GF-D8 (cell line): Measurements from ENCODE around the gene CCDC83.

Experiments used
- DNase-seq: peaks from one replicate; lab custom pipeline; 2025; lab: John Stamatoyannopoulos, UW

The CCDC83 gene

DNA sequence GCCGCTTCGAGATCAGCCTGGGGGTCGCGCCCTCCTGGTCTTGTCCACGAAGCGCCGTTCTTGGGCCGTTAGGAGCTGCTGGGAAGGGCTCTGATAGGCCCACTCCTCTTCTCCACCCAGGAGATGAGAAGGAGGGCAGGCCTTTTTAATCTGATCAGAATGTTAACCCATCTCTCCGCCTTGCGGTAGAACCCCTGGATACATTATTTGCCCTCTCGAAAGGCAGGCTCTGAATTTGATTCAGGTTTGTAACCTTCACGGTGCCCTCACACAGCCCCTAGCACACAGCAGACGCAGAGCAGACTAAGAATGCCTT is at the start of gene CCDC83:
Gene CCDC83 (plus strand): TSS at position 43 of the 316 bp plus-strand sequence. CDS start 9,741 bp downstream, outside the sequence.
- no peak for DNase-seq

- no peak for DNase-seq
Measured at GRCh38 chr11:85805387-85805786, 49.8 kb upstream of the CCDC83 start.

DNA sequence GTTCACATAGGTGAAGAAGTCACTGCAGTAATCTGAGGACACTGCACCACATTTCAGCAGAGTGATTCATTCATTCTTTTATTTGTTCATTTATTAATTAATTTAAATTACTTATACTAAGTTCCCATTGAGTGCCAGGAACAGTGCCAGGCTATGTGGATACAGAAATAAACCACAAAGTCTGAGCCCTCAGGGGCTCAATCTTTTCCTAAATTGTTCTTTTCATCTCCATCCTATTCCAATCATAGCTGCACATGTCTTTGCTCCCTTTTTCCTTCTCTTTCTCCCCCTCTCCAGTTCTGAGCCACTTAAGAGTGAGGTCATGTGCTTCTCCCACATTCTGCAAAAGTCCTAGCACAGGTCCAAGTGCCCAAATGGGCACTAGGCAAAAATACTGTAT is 49.2 kb upstream of the CCDC83 start:
- DNase-seq = no peak

DNA sequence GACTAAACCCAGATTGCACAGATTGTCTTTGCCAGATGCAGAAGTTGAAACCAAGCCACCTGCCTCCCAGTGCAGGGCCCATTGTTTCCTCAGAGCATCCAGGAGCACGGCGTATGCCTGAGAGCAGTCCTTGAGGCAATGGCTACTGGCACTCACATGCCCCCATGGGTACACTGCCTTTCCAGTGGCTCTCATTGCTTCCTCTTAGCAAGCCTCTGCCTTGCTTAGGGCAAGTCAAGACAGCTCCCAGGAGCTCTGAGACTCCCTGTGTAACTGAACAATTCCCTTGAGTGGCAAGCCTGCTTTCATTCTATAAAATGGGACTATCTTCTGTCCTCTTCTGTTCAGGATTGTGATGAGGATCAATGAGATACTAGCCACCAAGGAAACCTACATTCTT is 48.3 kb upstream of the CCDC83 start:
- DNase-seq = no peak

DNA sequence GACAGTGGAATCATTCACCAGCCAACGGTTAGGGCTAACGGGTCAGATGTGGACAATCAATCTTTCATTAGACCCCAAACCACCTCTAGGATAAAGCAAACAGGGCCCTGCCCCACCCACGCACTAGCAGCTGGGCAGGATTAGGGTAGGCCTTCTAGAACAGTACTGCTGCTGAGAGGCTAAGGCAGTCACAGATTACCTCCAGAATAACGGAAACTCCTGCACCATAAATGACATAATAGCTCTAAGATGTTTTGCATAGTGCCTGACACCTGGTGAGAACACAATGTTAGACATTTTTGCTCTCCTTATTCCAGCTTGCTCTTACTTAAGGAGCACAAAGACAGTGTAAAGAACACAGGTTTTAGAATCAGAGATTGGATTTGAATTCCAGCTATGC is 46.0 kb upstream of the CCDC83 start:
- no peak for DNase-seq

- DNase-seq = no peak
Measured at GRCh38 chr11:85809863-85810262, 45.3 kb upstream of the CCDC83 start.

DNA sequence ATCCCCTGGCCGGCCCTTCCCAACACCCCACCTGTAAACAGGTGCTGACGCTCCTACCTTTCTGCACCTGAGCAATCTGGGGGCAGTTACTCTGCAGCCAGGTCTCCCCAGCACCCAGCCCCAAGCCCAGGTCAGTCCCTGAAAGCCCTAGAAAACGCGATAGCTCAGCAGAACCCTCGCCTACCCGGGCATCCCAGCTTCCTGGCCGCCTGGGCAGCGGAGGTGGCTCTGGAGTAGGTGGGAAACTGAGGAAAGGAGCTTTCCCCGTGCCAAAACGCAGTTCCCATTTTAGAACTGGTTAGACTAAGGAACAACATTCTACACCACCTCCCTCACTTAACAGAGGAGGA is 44.7 kb upstream of the CCDC83 start:
- DNase-seq = no peak

DNA sequence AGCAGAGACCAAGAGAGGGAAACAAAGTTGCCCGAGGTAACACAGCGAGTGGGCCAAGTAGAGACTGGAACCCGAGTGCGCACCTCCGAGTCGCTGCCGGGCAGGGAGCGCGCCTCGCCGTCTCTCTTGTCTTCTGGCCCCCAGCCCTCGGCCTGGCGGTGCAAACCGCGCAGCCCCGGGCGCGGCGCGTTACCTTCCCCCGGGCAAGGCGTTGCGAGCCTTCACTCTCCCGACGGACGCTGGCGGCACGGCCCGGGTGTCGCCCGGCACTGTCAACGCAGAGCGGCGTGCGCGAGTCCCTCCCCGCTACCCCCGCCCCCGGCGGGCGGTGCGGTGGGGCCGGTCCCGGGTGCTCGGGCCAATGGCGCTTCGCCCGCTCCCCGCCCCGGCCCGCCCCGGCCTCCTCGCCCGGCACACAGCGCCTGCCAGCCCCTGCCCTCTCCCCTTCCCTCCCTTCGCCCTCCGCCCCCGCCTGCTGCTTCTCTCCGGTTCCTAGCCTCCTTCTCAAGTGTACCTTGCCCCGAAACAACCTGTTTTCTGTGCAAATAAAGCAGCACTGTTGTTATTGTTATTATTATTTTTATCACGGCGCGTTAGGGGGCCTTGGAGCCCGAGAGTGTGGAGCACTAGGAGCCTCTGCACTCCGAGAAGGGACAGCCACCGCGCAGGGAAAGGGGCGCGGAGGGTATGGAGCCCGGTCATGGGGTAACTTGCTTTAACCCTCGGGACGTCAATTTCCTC is 44.1 kb upstream of the CCDC83 start, which contains the start of gene SYTL2:
Gene SYTL2 (minus strand): TSS at position 271 of the 741 bp plus-strand sequence. CDS start 53,416 bp downstream, outside the sequence.
- DNase-seq = no peak

DNA sequence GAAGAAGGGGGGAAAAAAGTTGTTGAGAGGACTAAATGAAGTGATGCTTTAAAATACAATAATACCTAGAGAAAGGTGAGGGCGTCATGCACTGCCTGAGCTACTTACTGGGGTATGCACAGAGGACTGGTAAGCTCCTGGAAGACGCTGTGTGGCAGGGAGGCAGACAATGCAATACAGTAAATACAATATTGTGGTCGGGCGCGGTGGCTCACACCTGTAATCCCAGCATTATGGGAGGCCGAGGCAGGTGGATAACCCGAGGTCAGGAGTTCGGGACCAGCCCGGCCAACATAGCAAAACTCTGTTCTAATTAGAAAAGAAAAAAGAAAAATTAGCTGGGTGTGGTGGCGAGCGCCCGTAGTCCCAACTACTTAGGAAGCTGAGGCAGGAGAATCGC is 43.6 kb upstream of the CCDC83 start:
- no peak for DNase-seq

- DNase-seq = no peak
Measured at GRCh38 chr11:85813721-85814120, 41.5 kb upstream of the CCDC83 start.

DNA sequence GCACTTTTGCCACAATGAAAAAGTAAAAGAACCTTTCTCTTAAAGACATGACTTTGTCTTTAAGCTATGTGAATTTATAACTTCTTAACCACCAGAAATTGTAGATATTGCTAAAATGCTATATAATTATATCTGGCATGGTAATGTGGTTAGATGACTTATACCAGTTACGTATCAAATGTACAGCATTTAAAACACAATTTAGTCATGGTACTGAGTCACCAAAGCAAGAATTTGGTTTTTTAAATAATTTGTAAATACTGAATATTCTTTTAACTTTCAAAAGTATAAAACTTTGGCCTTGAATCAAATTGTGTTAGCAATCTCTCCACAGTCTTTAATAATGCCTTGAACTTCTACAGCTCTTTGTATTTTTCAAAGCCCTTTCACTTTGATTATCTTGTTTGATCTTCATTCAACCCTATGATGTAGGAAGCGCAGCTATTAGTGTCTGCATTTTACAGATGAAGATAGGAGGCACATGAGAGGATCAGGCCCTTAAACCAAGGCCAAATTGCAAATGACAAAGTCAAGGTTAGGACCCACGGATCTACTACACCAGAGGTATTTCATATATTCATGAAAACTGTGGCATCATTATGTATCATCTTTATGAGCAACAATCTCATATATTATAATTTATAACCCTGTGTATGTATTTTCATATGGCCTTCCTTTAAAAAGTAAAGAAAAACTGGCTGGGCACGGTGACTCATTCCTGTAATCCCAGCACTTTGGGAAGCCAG is 39.8 kb upstream of the CCDC83 start:
- DNase-seq = no peak

DNA sequence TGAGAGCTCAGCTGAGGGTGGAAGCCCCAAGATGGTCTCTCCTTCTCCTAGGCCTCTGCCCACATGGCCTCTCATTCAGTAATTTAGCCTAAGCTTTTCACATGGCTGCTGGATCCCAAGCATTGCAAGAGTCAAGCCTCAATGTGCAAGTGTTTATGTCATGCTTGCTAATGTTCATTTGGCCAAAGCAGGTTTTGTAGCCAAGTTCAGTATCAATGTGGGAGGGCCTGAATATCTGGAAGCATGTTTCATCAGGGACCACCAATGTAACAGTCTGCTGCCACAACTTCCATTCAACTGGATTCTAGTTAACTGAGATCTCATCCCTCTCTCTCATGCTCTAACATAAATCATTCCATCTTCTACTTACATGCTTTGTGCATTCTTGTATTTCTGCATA is 35.7 kb upstream of the CCDC83 start:
- no peak for DNase-seq

DNA sequence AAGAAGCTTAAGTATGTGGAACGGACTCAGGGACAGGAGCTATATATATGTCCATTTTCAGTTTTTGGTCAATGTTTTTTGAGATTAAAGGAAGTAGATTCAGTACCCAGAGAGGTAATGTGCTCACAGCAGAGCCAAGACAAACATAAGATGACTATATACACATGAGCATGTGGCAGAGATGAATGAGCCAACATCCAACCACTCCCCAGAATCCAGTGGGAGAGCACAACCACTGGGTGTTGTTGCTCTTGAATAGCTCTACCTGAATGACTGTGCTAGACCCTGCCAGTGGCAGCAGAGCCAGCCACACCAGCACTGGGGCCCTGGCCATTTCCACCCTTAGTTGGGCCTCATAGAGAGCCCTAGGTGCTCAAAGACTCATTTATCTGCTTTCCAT is 33.5 kb upstream of the CCDC83 start:
- no peak for DNase-seq

- DNase-seq = no peak
Measured at GRCh38 chr11:85822814-85823213, 32.4 kb upstream of the CCDC83 start.

DNA sequence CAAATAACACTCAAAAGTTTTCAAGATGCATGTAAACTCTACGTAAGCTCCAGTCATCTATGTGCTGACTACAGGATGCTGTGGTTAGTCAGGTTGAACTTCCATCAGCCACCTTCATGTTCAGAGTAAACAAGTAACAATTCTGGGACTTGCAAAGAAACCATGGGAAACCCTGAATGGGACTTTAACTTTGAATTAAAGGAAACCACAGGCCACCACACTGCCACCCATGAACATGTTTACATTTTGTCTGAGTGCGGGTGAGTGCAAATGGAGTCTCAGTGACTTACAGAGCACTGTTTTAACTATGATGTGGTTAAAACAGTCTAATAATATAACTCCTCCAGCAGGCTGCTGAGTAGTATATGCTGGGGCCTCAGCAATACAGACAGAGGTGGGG is 31.4 kb upstream of the CCDC83 start:
- DNase-seq = no peak

- no peak for DNase-seq
Measured at GRCh38 chr11:85825616-85826015, 29.6 kb upstream of the CCDC83 start.

DNA sequence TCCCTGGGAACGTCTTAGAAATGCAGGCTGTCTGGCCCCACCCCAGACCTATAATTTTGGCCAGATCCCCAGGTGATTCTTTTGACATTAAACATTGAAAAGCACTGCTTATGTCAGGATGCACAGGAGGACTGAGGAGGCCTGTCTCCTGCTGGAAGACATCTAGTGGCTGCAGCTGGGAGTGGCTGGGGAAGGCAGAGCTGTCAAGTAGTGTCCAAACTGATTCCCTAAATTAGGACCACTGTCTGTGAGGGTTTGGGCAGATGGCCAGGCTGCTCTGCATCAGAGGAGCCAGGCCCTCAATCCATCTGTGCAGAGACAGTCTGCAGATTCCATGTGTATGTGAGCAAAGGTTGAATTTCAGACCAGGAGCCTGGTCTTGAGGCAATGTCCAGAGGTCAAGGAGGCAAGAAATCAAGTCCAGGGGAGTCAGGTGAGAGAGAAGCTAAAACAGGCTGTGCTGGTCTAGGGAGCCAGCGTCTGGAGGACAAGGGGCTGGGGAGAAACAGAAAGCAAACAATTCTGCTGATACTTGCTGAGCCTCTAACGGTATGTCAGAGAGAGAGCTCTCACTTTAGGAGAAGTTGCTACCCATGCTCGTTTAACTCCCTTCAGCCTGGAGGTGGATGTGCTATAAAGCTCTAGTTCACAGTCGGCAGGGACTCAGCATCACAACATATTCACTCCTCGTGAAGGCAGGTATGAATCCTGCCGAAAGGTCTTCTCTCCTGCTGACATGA is 28.9 kb upstream of the CCDC83 start:
- no peak for DNase-seq

GRCh38 chr11:85827748-85828639 is 27.2 kb upstream of the CCDC83 start:
- DNase-seq = no peak

DNA sequence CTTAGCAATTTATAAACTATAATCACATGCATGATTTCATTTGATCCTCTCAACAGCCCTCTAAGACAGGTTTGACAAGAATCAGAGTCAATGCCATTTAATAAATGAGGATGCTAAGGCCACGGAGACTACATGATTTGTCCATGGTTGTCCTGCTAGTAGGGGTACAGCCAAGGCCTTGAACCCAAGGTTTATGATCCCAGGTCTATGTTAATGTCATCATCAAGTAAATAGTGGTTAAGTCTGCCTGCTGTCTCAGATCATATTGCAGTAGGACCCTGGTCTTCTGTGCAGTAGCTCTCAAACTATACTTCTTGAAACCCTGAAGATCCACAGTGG is 26.6 kb upstream of the CCDC83 start:
- DNase-seq = no peak

GRCh38 chr11:85829172-85829571 is 26.0 kb upstream of the CCDC83 start:
- DNase-seq = no peak

DNA sequence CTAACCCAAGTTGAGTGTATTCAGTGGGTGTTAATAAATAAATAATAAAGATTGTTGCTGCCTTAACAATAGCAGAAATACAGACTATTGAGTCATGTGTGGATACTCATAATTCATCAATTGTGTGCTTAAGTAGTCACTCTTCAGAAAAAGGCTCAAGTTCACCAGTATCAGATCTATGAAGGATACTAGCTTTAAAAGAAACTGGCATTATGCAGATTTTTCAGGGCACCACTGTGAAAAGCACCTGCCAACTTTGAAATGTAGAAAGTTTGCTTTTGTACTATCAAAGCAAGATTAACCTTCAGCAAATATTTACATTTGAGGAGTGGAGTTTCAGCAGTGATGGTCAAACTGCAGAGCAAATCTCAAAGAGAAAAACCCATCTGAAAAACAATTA is 24.1 kb upstream of the CCDC83 start:
- DNase-seq = no peak

DNA sequence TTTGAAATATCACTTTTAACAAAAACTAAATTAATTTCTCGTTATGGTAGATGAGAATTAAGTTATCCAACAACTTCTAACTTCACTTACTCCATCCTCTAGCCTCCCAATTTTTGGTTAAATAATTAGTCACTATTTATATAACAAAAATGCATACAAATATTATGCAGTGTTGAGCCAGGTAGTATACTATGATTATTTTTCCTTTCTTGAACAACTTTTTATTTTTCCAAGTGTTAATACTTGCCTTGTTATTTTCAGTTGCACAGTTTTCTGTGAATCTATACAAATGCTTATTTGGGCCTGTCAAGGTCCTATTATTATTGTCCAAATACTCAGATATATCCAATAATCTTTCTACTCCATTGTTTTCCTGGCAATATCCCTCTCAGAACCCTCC is 19.9 kb upstream of the CCDC83 start:
- DNase-seq = no peak
